H1 (cell line): ENCODE measurements around the gene MBOAT2.
"Not testable (repeated sequence)": the region's sequence is repeated elsewhere in the genome, so short reads cannot be mapped to it uniquely, and the experiment has no call there.

Experiments
- BACH1 ChIP-seq: IDR thresholded peaks from 2 replicates; pipeline ENCODE4 v1.6.1; 2012; ENCODE audit warnings: low read length, improper control_type of control experiment
- BRCA1 ChIP-seq: IDR thresholded peaks from 2 replicates; pipeline ENCODE4 v1.6.1; 2012; ENCODE audit warnings: low read depth, low read length, improper control_type of control experiment
- POLR2A ChIP-seq, 2 experiments: IDR thresholded peaks; 1 replicate in 1 of 2; 2 replicates in 1 of 2; pipeline ENCODE4 v1.6.1; 2011; ENCODE audit warnings: low read depth in 2 of 2, low read length in 2 of 2, mild to moderate bottlenecking in 2 of 2; ENCODE audit errors: control extremely low read depth in 1 of 2

DNA sequence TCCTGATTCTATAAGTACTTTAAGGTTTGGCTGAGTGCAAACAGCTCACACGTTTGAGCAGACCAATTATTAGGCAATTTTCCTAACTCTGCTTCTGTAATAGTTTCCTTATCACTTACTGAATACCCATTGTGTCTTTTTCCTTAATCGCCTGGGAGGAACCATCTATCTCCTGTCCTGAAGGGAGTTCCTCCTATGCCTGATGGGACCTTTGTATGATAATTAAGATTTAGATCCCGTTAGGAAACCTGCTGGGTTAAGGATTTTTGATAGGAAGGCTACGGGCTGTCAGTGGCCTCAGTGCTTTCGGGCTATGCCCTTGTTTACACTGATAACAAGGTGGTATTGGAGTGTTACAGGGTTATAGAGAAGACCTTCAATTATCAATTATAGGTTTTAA, 106.8 kb downstream of the MBOAT2 start:
- not testable (repeated sequence) for TF ChIP-seq BRCA1; POLR2A (IDR thresholded peaks at IDR 0.05; ENCODE audit: control extremely low read depth in 1 of 2, low read depth in 2 of 2, low read length in 2 of 2); BACH1
